HG03558 (cell line): Measurements from ENCODE around the gene DCAF10.
"Not testable (repeated sequence)": the region's sequence is repeated elsewhere in the genome, so short reads cannot be mapped to it uniquely, and the experiment has no call there.

Experiments
- ATAC-seq: cut with Tn5 transposase; IDR thresholded peaks from one replicate; pipeline ENCODE4 v1.9.1; 2021; ENCODE audit warnings: moderate number of reproducible peaks; ENCODE audit not compliant: unreplicated experiment; ENCODE audit errors: extremely low read depth

Gene DCAF10

DNA sequence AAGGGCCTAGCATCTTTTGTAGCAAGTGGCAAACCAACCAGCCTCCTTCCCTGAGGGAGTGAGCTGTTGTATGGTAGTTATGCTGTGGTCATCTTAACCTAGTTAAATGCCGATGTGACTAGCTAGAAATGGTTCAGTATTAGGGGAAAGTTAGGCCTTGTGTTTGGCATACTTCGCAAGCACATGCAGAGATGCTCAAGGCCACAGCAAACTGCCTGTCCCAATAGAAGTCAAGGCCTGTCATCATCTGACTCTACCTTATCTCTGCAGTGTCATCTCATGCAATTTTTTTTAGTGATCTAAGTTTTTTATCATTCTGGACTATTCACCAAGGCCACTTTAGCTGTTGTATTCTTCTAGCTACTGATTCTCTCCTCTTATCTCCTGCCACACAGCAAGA, 10.5 kb upstream of the DCAF10 start:
- no peak for ATAC-seq

DNA sequence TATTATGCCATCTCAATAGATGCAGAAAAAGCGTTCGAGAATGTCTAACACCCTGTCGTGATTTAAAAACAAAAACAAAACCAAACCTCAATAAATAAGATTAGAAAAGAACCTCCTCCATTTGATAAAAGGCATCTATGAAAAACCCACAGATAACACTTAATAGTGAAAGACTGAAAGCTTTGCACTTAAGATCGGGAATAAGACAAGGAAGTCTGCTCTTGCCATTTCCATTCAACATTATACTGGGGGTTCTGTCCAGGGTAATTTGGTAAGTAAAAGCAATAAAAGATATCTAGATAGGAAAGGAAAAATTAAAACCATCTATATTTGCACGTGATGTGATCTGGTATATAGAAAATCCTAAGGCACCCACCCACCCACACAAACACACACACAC, 8.5 kb upstream of the DCAF10 start:
- ATAC-seq = no peak

DNA sequence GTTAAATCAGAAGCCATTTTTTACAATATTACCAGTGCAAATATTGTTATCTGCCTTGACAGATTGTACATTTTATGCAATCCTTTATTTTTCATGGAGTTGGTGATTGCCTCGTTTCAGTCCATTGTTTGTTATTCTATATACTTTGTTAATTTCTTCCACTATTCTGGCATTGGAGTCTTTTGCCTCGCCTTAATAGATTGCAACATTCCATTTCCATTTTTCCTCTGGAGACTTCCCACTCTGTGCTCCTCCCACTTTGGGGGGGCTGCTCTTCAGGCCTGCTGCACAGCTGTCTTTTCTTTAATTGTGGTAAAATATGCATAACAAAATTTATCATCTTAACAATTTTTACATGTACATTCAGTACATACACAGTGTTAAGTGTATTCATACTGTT, 4.4 kb upstream of the DCAF10 start:
- no peak for ATAC-seq

DNA sequence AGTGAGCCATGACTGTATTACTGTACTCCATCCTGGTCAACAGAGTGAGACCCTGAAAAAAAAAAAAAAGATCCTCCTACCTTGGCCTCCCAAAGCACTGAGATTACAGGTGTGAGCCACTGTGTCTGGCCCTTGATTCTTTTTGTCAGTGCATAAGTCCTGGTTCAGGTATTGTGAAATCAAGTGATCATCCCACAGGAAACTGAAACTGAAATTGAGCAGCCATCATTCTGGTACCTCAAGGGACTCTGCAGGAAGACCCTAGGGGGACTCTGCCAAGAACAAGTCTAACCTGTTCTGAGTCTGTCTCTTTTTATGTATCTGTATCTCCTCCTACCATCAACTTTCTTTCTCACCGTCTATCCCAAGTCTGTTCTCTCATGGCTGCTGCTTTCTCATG, 1.9 kb upstream of the DCAF10 start:
- no peak for ATAC-seq

DNA sequence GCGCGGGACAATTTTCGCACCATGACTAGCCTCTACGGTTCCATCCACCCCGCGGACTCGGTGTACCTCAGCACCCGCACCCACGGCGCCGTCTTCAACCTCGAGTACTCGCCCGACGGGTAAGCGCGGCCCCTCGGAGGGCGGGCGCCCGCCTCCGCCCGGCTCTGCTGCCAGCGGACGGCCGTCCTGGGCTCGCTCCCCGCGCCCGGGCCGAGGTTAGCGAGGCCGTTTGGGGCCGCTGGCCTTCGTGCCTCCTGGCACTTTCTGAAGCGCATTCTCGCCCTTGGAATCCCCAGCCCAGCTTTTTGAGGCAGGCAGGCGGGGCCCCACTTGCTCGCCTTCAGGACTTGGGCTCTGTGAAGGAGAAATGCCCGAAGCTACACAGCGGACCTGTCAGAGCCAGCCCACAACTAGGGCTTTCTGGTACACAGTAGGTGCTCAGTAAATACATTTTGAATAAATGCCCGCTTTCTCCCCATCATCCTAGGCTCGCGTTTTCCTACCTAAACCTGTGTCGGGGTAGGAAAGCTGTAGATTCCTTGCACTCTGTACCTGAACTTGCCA, 772 bp downstream of the DCAF10 start:
- ATAC-seq = no peak

DNA sequence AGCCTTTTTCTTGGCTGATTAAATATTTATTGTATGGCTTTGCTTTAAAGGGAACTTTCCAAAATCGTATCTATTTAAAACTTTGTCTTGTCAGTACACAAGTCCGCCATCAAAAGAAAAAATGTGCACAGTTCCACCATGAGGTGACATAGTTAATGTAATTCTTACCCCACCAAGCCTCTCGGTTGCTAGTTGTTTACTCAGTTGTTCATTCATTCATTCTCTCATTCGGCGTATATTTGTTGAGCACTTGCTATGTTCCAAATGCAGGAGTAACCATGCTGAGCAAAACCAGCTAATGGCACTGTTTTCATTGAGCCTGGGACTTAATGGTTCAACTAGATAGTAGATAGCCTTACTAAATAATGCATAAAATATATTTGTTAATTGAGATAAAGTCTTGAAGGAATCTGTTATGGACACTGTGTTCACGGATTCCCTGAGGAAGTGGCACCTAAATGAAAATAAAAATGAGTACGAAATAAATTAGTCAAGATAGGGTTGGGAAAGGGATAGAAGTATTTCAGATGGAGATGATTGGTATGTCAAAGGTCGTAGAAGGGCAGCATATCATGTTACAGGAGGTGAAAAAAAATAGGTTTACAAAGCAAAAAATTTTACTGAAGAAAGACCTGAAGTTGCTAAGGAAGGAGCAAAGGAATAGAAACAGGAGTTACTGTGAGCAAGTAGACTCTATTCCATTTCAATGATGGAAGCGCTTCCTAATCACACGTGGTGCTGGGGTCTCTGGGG, 1.5 kb downstream of the DCAF10 start:
- no peak for ATAC-seq

DNA sequence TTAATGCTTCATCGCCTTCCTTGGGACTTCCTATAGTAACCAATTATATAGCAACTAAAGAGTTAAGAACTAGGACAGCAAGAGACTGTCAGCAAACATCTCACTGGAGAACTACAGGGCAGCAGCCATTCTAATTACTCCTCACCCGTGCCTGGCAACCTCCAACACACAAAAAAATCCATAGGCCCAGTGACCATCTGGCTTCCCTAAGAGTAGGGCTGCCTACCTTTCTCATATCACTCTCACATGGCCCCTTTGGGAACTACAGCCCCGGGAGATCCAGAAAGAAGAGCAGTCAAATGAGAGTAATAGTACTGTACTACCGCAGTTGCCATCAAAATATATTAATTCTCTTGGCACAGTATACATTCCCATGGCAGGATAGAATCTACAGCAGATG, 5.7 kb downstream of the DCAF10 start:
- no peak for ATAC-seq

DNA sequence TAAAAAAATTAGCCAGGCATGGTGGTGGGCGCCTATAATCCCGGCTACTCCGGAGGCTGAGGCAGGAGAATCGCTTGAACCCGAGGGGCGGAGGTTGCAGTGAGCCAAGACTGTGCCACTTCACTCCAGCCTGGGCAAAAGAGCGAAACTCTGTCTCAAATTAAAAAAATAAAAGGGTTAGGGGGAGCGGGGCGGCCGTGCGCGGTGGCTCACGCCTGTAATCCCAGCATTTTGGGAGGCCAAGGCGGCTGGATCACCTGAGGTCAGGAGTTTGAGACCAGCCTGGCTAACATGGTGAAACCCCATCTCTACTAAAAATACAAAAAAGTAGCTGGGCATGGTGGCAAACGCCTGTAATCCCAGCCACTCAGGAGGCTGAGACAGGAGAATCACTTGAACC, 9.1 kb downstream of the DCAF10 start:
- not testable (repeated sequence) for ATAC-seq

DNA sequence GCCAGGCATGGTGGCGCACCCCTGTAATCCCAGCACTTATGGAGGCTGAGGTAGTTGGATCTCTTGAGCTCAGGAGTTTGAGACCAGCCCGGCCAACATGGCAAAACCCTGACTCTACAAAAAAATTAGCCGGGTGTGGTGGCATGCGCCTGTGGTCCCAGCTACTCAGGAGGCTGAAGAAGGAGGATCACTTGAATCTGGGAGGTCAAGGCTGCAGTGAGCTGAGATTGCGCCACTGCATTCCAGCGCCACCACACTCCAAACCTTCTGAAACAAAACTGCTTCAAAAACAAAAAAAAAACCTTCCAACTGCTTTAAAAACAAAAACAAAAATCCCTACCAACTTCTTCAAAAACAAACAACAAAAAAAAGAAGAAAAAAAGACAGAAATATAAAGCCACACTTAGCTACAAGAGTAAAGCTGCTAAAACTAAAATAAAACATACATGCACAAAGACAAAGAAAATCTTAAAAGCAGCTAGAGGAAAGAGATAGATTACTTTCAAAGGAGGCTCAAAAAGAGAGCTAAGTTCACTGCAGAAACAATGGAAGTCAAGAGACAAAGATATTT, 11.4 kb downstream of the DCAF10 start:
- no peak for ATAC-seq

DNA sequence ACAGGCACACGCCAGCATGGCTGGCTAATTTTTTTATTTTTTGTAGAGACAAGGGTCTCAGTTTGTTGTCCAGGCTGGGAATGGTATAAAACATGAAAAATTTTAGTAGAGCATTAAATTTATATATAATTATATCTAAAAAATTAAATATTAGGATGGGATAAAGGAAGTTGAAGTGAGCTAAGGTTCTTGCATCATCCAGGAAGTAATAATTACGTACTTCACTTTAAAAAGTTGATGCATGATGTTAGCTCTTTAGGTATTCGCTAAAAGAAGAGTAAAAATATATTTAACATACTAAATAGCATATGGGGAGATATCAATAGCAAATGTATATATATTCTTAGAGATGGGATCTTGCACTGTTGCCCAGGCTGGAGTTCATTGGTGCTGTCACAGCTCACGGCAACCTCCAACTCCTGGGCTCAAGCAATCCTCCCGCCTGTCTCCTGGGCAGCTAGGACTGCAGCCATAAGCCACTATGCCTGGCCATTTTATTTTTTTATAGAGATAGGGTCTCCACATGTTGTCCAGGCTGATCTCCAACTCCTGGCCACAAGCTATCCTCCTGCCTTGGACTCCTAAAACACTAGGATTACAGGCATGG, 12.3 kb downstream of the DCAF10 start:
- ATAC-seq = no peak

DNA sequence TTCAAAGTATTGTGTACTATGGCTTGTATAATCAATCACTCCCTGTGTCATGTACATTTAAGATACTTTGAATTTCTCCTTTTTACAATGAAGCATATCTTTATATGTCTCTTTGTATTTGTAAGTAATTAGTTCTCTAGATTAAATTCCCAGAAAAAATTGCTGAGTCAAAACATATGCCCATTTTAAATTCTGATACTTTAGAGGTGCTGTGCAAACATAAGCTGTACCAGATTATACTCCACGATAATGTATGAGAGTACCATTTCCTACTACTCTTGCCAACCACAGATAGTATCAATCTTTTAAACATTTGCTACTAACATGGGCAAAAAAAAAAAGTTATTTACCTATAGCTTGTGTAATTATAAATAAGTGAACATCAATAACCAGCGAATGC, 18.3 kb downstream of the DCAF10 start:
- ATAC-seq = no peak

DNA sequence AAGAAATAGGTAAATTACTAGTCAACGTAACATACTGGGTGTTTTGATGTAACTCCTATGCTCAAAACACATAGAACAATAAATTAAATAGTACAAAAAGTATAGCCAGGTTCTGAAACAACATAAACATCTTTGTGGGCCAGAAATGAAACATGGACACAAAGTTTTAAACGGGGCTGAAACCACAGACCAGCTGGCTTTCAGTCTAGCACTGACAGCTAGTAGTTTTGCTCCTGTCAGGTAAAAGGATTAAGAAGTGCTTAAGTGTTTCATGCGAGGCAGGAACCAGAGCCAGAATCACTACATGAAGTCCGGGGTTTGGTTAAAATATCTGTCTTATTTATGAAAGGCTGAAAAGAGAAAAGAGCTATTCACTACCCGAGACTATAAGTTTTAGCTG, 19.5 kb downstream of the DCAF10 start:
- no peak for ATAC-seq

DNA sequence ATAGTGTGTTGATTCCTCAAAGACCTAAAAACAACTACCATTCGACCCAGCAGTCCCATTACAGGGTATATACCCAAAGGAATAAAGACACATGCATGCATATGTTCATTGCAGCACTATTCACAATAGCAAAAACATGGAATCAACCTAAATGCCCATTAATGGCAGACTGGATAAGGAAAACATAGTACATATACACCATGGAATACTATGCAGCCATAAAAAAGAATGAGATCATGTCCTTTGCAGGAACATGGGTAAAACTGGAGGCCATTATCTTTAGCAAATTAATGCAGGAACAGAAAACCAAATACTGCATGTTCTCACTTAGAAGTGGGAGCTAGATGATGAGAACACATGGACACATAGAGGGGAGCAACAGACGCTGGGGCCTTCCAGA, 24.6 kb downstream of the DCAF10 start:
- ATAC-seq = not testable (repeated sequence)

DNA sequence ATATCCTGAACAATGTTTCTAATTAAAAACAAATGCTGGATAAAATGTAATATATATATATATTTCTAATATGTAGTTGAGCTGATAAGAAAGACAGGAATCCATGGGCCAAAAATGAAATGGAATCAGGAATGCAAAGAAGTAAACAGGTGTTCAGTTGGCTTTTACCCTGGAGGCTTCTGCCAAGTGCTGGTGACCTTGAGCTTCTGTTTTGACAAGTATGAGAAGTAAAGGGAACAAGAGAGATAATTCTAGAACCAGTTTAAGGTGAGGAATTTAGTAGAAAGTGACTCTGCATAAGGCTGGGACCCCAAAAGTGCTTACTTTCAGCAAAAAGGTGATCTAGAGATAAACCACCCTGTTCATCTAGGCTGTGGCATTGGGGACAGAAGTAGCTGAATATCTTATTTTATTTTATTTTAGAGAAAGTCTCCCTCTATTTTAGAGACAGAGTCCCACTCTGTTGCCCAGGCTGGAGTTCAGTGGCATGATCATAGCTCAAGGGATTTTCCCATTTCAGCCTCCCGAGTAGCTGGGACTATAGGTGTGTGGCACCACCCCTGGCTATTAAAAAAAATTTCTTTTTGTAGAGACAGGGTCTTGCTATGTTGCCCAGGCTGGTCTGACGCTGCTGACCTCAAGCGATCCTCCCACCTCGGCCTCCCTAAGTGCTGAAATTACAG, 27.0 kb downstream of the DCAF10 start:
- ATAC-seq = no peak

DNA sequence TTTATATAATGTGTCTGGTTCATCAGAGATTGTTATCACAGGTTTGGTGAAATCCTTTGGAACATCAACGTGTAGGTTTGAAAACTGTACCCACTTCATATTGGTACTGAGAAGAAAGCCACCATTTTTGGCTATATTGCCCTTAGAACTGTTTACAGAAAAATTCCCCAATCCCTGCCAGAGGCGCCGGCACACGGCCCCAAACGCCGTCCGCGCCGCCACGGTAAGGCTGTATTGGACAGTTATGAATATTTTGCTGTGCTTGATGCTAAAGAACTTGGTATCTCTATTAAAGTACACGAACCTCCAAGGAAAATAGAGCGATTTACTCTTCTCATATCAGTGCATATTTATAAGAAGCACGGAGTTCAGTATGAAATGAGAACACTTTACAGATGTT, 35.2 kb downstream of the DCAF10 start:
- no peak for ATAC-seq

DNA sequence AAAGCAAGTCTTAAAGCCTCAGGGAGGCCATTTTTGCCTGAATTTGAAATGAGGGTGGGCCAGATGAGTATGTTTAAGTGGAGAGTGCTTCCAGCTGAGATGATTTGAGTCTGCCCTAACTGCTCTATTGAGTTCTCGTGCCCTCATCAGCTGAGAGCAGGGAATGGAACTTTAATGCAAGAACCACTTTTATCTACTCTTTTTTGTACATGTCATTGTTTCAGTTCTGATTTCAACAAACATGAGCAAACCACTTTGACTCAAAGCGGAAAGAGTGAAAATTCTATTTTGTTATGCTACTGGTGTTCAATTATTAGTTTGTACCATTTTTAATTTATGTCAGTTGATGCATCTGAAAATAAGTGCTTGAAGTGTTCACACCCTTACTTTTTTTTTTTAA, 35.8 kb downstream of the DCAF10 start:
- ATAC-seq = peak; percentile 74

DNA sequence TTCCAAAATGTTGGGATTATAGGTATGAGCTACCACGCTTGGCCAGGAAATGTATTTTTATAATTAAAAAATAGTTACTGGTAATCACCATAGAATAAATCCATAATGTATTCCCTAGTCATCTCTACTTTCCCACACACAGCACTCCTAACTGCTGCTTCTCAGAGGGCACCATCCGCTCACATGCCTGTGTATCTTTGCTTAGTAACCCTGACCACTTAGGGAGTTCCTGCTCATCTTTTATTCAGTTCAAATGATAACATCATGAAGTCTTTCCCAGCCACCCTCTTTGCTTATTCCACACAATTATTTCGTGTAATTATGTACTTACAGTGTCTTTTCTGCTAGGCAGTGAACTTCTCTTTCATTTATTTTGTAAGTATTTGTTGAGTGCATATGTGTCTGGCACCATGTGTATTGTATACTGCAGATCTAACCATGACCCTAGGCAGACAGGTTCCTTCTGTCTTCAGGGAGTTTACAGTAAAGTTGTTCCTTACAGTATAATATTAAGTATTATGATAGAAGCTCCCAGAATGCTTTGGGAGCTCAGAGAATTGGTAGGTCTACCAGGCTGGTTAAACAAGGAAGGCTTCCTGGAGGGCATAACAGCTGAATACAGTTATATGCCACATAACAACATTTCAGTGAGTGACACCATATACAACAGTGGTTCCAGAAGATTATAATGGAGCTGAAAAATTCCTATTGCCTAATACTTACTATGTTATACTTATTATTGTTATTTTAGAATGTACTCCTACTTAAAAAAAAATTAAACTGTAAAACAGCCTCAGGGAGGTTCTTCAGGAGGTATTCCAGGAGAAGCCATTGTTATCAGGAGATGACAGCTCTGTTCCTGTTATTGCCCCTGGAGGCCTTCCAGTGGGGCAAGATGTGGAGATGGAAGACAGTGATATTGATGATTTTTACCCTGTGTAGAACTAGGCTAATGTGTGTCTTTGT, 39.2 kb downstream of the DCAF10 start:
- ATAC-seq = no peak

DNA sequence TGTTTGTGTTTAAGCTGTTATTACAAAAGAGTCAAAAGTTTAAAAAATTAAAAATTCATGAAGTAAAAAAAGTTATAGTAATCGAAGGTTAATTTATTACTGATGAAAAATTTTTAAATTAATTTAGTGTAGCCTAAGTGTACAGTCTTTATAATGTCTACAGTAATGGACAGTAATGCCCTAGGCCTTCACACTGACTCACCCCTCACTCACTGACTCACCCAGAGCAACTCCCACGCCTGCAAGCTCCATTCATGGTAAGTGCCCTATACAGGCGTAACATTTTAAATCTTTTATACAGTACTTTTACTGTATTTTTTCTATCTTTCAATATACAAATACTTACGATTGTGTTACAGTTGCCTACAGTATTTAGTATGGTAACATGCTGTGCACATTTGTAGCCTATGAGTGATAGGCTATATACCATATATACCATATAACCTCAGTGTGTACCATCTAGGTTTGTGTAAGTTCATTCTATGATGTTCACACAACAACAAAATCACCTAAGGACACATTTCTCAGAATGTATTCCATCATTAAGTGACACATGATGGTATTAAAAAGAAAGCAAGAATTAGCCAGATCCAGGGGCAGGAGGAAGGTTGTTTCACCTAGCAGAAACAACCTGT, 40.1 kb downstream of the DCAF10 start:
- ATAC-seq = no peak

DNA sequence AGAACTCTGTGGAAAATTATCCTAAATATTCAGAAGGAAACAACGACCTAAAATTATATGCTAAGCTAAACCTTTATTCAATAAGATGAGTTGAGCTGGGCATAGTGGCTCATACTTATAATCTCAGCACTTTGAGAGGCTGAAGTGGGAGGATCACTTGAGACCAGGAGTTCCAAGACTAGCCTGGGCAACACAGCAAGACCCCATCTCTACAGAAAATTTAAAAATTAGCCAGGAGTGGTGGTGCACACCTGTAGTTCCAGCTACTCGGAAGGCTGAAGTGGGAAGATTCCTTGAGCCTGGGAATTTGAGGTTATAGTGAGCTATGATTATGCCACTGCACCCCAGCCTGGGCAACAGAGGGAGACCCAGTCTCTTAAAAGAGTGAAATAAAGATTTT, 51.6 kb downstream of the DCAF10 start:
- no peak for ATAC-seq
